ENCODE measurements around the gene DGLUCY. TPM values are rescaled to one million over a fixed set of nuclear protein-coding genes. Genes with fewer than 3 reads are reported as not detected.

Gene DGLUCY
- total RNA-seq, 4 donors from 2014 or later = 30.7 to 56.5 (median 38.9) TPM

- no peak for TF ChIP-seq CTCF (IDR thresholded peaks at IDR 0.05; ENCODE audit: low read depth)
Observed at GRCh38 chr14:91211017-91211416, 97.1 kb downstream of the DGLUCY start.

- no peak for TF ChIP-seq CTCF (IDR thresholded peaks at IDR 0.05; ENCODE audit: low read depth)
Observed at GRCh38 chr14:91214306-91214705, 100.4 kb downstream of the DGLUCY start.

GRCh38 chr14:91215381-91215780 is 101.5 kb downstream of the DGLUCY start:
- no peak for TF ChIP-seq CTCF (IDR thresholded peaks at IDR 0.05; ENCODE audit: low read depth)

- no peak for TF ChIP-seq CTCF (IDR thresholded peaks at IDR 0.05; ENCODE audit: low read depth)
Observed at GRCh38 chr14:91216731-91217226, 102.9 kb downstream of the DGLUCY start.

- no peak for TF ChIP-seq CTCF (IDR thresholded peaks at IDR 0.05; ENCODE audit: low read depth)
Observed at GRCh38 chr14:91218014-91218413, 104.1 kb downstream of the DGLUCY start.

- no peak for TF ChIP-seq CTCF (IDR thresholded peaks at IDR 0.05; ENCODE audit: low read depth)
Observed at GRCh38 chr14:91219517-91220389, 105.9 kb downstream of the DGLUCY start.

GRCh38 chr14:91220581-91221000 is 106.7 kb downstream of the DGLUCY start:
- no peak for TF ChIP-seq CTCF (IDR thresholded peaks at IDR 0.05; ENCODE audit: low read depth)
